Thoracic aorta (tissue), 2 donors: ENCODE results near the gene PTPRN2. TPM values are rescaled to one million over a fixed set of nuclear protein-coding genes. Genes with fewer than 3 reads are reported as not detected.

Source experiments
- ATAC-seq: fragments of 150-250 bp; one replicate; pipeline ENCODE4 v1.8.0; 2017; ENCODE audit warnings: low read depth; ENCODE audit not compliant: insufficient number of reproducible peaks, low FRiP score
- DNase-seq: peaks from one replicate; pipeline ENCODE4 v3.0.0-alpha.2; 2020; ENCODE audit warnings: low spot score
- H3K27ac ChIP-seq, 2 donors: fragments of 200-600 bp; sonication (generic); 1 replicate in 1 of 2; 2 replicates in 1 of 2; pipeline ENCODE4 v1.5.1; 2016; ENCODE audit warnings: mild to moderate bottlenecking in 2 of 2, moderate library complexity in 2 of 2
- H3K27me3 ChIP-seq: fragments of 200-600 bp; sonication (generic); replicated peaks from 2 replicates; pipeline ENCODE4 v1.6.0; 2016; ENCODE audit warnings: mild to moderate bottlenecking; ENCODE audit not compliant: insufficient read depth
- H3K36me3 ChIP-seq: fragments of 200-600 bp; sonication (generic); one replicate; pipeline ENCODE4 v1.5.1; 2016
- H3K4me1 ChIP-seq, 2 donors: fragments of 200-600 bp; sonication (generic); 1 replicate in 1 of 2; 2 replicates in 1 of 2; pipeline versions ENCODE4 v1.5.1 to v1.6.0; 2016; ENCODE audit warnings: low read depth in 2 of 2, mild to moderate bottlenecking in 1 of 2; ENCODE audit not compliant: control insufficient read depth in 1 of 2
- H3K4me3 ChIP-seq: fragments of 200-600 bp; sonication (generic); 2 replicates; pipeline ENCODE4 v1.5.1; 2016; ENCODE audit warnings: mild to moderate bottlenecking
- H3K9me3 ChIP-seq: fragments of 200-600 bp; sonication (generic); 2 replicates; pipeline ENCODE4 v1.5.1; 2016
- CTCF ChIP-seq: fragments of 200-600 bp; sonication (generic); IDR thresholded peaks from one replicate; pipeline ENCODE4 v1.5.1; 2019; ENCODE audit warnings: antibody characterized with exemption
- total RNA-seq, 2 donors: library from RNA; depleted of rRNA; stranded (reverse); fragments of >200 nt; gene quantifications; one replicate each; pipeline versions ENCODE4 v1.1.0 to v1.2.3, GENCODE V29; 2016

PTPRN2 gene
- total RNA-seq, 2 donors from 2014 or later: 2.2 to 3.1 TPM

- Histone ChIP-seq H3K27me3 (no peaks in the 10 kb centered on the region), H3K27ac (no peak overlapping the region), H3K9me3 (no peaks in the 10 kb centered on the region), H3K4me1 (no peaks in the 10 kb centered on the region), H3K4me3 (no peak overlapping the region), H3K36me3 (no peaks in the 10 kb centered on the region)
- no peak for ATAC-seq
- DNase-seq: no peak
- TF ChIP-seq CTCF: no peak
Observed at GRCh38 chr7:158096582-158096981, 491.0 kb downstream of the PTPRN2 start.

GRCh38 chr7:158094671-158095226 is 492.9 kb downstream of the PTPRN2 start:
- TF ChIP-seq CTCF: no peak

GRCh38 chr7:158094046-158094445 is 493.6 kb downstream of the PTPRN2 start:
- TF ChIP-seq CTCF: no peak
- Histone ChIP-seq H3K27ac (no peak overlapping the region), H3K27me3 (no peaks in the 10 kb centered on the region), H3K4me3 (no peak overlapping the region), H3K36me3 (no peaks in the 10 kb centered on the region), H3K9me3 (no peaks in the 10 kb centered on the region), H3K4me1 (no peaks in the 10 kb centered on the region)
- DNase-seq: no peak
- ATAC-seq: no peak

More at GRCh38 chr7:158094671-158095226, 492.9 kb downstream of the PTPRN2 start:
- H3K4me1 ChIP-seq: no peaks in the 10 kb centered on the region
- no peaks in the 10 kb centered on the region for H3K27me3 ChIP-seq
- ATAC-seq (no peak), DNase-seq (no peak)
- H3K36me3 ChIP-seq: no peaks in the 10 kb centered on the region
- no peak overlapping the region for H3K27ac ChIP-seq
- H3K9me3 ChIP-seq: no peaks in the 10 kb centered on the region
- no peak overlapping the region for H3K4me3 ChIP-seq

- ATAC-seq (no peak), DNase-seq (no peak)
- Histone ChIP-seq H3K9me3 (no peaks in the 10 kb centered on the region), H3K27me3 (no peaks in the 10 kb centered on the region), H3K27ac (no peak overlapping the region), H3K36me3 (no peaks in the 10 kb centered on the region), H3K4me3 (no peak overlapping the region), H3K4me1 (no peaks in the 10 kb centered on the region)
- TF ChIP-seq CTCF: no peak
Observed at GRCh38 chr7:158093156-158093796, 494.3 kb downstream of the PTPRN2 start.

GRCh38 chr7:158087196-158087595 is 500.4 kb downstream of the PTPRN2 start:
- no peaks in the 10 kb centered on the region for H3K4me1 ChIP-seq
- no peaks in the 10 kb centered on the region for H3K27me3 ChIP-seq
- H3K4me3 ChIP-seq: no peak overlapping the region
- H3K27ac ChIP-seq: no peak overlapping the region
- no peaks in the 10 kb centered on the region for H3K9me3 ChIP-seq
- DNase-seq: no peak
- H3K36me3 ChIP-seq: no peaks in the 10 kb centered on the region
- no peak for TF ChIP-seq CTCF
- no peak for ATAC-seq
